DMS 273 (cell line): ENCODE results near the gene LPCAT1.

ENCODE experiments used
- DNase-seq: peaks from one replicate; lab custom pipeline; 2025; ENCODE audit not compliant: unreplicated experiment; lab: John Stamatoyannopoulos, UW

Gene LPCAT1

DNA sequence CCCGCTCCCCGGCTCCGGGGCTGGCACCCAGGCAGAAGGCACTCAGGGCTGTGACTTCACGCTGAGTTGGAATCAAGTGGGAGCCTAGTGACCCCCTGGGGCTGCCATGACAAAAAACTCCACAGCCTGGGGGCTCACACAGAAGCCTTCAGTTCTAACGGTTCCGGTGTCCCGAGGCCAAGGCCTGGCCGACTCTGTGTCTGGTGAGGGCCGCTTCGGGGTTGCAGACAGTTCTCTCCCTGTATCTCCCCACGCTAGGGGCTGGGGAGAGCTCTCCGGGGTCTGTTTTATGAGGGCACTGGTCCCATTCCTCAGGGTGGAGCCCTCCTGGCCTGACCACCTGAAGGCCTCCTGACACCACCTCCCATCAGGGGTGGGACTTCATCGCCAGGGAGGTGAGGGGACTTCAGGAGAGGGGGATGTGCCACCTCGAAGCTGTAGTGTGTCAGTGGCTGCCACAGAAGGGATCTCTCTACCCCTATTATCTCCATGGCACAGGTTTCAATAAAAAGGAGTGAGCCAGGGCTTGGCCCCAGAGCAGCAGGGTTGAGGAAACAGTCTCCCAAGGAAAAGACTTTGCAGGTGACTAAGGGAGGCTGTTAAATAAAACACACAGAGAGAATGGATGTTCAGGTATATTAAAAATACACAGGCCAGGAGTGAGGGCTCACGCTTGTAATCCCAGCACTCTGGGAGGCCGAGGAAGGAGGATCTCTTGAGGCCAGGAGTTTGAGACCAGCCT lies 77.0 kb downstream of the LPCAT1 start:
- DNase-seq = no peak

DNA sequence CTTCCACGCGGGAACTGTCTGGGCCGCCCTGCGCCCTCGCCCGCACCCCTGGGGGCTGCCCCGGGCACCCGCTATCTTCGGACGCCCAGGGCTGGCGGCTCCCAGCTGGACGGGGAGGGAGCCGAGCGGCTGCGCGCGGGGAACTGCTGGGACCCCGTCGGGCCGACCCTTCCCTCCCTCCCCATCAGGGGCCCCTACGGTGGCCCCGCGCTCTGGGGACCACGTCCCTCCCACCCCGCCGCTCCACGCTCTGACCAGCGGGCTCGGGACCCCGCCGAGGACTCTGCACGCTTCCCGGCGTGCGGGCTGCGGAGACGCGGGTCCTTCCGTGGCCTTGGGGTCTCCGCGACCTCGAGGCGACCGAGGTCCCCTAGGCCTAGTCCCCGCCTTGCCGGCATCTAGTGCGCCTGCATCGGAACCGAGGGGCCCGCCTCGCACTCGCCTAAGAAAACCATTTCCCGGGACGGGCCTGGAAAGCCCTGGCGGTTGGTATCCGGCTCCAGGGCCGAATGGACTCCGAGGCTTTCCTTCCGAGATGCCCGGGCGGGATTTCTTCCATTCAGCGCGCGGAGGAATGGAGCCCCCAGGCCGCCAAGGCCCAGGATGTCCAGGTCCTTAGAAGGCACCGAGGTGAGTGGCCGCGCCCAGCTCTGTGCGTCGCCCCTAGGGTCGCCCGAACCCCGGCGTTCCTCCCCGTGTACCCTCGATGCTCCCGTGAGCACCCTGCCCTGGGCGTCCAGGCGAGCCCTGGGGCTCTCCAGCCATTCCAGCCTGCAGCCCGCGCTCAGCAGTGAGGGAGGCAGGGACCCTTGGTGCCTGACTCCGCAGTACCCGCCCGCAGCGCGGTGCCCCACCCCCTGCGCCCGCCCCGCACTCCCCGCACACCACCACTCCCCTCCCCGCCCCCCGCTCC lies 77.8 kb downstream of the LPCAT1 start:
- DNase-seq = no peak

DNA sequence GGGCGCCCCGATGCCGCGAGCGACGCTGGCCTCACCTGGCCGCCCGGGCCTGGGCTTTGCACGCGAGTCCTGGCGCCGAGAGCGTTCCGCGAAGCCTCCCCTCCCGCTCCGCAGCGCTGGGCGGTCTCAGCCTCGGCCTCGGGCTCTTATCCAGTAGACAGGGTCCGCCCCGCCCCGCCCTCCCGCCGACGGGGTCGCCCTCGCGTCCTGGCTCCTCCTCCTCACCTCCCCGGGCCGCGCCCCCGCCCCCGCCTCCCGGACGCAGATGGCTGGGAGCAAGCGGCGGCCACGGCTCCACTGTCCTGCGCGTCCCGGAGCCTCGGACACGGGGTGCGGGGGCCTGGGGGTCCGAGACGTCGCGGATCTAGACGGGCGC lies 78.5 kb downstream of the LPCAT1 start, which contains the start of gene SLC6A3:
Gene SLC6A3 (minus strand): TSS at position 128 of the 376 bp plus-strand sequence. CDS start 2,243 bp downstream, outside the sequence.
- peak; percentile 56 for DNase-seq

GRCh38 chr5:1444361-1445189 lies 79.2 kb downstream of the LPCAT1 start:
- DNase-seq = peak; percentile 32

DNA sequence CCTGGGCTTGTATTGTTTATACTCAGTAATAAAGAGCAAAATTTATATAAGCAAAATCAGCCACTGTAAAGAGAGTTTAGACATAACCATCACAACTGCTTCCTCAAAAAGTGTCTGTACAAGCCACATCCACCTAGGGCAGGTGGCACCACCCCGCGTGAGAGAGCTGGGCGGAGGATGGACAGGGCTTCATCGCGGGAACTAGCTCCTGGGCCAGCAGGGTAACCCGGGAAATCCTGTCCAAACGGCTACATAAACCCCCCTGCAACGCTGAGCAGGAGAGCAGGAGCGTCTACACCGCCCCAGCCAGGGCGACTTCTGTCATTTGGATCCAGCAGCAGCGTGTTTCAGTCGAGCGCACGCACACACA lies 79.8 kb downstream of the LPCAT1 start:
- DNase-seq = no peak

GRCh38 chr5:1443171-1443570 lies 80.6 kb downstream of the LPCAT1 start:
- DNase-seq = no peak

- no peak for DNase-seq
Observed at GRCh38 chr5:1442222-1443145, 81.3 kb downstream of the LPCAT1 start.

GRCh38 chr5:1441166-1441865 lies 82.4 kb downstream of the LPCAT1 start:
- no peak for DNase-seq

- no peak for DNase-seq
Observed at GRCh38 chr5:1440098-1440493, 83.7 kb downstream of the LPCAT1 start.

DNA sequence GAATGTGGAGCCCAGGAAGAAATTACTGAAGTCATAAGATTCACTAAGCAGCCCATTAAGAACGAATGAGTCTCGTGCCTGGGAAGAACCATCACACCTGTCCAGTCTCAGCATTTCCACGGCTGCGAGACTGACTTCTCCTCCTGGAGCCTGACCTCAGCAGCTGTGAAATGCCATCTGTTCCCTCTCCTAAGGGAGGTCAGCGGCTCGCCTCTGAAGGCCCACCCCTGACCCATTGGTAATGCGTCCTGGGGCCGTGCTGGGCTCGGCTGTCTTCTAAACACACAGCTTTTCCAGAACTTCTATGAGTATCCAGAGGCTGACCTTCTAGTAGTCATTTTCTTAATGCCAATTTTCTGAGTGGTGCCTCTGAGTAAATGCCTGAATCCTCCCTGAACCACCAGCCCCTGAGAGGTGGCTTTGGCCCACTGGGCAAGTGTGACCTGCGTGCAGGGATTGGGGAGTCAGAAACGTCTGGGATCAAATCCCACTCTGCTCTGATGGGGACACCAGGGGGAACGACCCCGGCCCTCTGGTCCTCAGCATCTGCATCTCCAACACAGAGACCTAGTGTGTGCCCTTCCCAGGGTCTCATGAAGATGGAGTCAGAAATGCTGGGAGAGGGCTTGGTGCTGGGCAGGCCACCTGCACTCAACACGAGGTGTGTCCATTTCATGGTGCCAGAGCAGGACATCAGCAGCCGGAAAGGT lies 84.2 kb downstream of the LPCAT1 start:
- no peak for DNase-seq

GRCh38 chr5:1438871-1439270 lies 84.9 kb downstream of the LPCAT1 start:
- no peak for DNase-seq

- DNase-seq = no peak
Observed at GRCh38 chr5:1437876-1438559, 85.7 kb downstream of the LPCAT1 start.

- peak; percentile 82 for DNase-seq
Observed at GRCh38 chr5:1437226-1437829, 86.4 kb downstream of the LPCAT1 start.

- no peak for DNase-seq
Observed at GRCh38 chr5:1436681-1437080, 87.1 kb downstream of the LPCAT1 start.

- DNase-seq = no peak
Observed at GRCh38 chr5:1436036-1436435, 87.7 kb downstream of the LPCAT1 start.

DNA sequence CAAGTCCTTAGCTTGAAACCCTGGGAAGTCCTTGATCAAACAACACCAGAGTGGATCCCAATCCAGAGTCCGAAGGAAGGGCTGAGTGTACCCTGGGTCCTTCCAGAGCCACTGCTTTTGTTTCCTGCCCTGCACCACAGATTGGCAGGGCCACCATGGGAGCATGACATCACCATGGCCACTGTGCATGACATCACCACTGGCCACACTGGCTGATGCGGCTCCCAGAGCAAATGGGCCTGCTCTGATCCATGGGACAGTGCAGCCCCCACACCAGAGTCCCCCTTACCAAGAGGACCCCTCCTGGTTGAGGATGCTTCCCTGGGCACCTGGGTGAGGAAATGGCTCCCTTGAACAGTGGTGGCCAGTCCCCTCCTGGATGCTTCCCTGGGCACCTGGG lies 88.4 kb downstream of the LPCAT1 start:
- no peak for DNase-seq

DNA sequence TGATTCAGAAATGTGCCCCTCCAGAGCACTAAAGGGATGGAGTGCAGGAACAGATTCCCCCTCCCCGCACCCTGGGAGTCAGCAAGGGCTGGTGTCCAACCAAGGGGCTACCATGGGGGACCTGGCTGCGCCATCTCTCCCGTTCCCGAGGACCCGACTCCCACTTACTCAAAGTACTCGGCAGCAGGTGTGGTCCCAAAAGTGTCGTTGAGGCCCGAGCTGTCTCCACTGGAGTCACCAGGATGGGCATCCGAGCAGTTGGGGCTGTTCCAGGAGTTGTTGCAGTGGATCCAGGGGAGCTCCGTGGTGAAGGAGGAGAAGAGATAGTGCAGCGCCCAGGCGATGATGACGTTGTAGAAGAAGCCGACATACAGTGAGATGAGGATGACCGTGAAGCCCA lies 91.5 kb downstream of the LPCAT1 start:
- DNase-seq = no peak

DNA sequence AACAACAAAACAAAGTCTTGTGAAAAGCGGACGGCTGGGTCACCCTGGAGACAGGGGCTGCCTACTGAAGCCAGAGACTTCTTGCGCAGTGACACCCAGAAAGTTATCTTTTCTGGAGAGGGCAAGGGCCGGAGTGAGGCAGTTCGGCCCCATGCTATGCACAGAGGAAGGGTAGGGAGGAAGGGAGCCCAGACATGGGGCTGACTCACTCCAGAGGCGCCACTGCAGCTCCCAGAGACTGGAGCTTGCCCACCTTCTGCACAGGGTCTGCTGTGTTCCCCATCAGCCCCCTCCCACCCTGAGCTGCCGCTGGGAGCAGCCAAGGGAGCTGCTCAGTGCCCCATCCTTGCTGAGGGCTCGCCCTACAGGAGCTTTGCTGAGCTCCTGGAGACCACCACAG lies 91.9 kb downstream of the LPCAT1 start:
- no peak for DNase-seq
